ENCODE results near the gene ITGA5.

Gene ITGA5

DNA sequence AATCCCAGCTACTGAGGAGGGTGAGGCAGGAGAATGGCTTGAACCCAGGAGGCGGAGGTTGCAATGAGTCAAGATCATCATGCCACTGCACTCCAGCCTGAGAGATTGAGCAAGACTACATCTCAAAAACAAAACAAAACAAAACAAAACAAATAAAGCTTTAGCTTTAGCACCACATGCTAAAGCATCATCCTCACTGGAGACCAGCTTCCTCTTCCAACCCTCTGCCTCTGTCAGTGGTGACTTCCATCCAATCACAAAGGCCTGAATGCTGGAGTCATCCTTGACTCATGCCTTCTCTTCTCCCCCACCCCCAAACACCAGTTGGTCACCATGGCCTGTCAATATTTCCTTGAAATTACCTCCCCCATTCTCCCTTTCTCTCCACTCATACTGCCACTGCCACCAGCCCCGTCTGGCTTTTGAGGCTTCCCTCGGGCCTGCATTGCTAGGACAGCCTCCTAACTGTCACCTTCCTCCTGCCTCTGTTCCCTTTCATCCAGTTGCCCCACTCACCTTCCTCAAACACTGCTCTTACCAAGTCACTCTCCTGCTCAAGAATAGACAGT lies 35.9 kb downstream of the ITGA5 start:
- TF ChIP-seq CTCF (IDR thresholded peaks at IDR 0.05; ENCODE audit: low read depth, low read length): no peak
- peak; percentile 78 for DNase-seq (ENCODE audit: extremely low read depth, low read depth)

DNA sequence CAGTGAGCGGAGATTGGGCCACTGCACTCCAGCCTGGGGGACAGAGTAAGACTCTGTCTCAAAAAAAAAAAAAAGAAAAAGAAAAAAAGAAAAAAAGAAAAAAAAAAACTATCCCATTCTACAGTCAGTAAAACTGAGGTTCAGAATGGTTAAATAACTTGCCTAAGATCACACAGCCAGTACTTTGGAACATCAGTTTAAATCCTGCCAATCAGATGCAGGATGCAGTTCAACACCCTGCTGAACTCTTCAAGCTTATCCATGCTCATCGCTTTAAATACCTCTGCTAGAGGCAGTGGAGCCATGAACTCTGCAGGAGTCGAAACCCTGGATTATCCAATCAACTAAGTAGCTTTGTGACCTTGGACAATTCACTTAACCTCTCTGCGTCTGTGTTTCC lies 37.9 kb downstream of the ITGA5 start:
- no peak for DNase-seq (ENCODE audit: extremely low read depth, low read depth)
- TF ChIP-seq CTCF (IDR thresholded peaks at IDR 0.05; ENCODE audit: low read depth, low read length): no peak

DNA sequence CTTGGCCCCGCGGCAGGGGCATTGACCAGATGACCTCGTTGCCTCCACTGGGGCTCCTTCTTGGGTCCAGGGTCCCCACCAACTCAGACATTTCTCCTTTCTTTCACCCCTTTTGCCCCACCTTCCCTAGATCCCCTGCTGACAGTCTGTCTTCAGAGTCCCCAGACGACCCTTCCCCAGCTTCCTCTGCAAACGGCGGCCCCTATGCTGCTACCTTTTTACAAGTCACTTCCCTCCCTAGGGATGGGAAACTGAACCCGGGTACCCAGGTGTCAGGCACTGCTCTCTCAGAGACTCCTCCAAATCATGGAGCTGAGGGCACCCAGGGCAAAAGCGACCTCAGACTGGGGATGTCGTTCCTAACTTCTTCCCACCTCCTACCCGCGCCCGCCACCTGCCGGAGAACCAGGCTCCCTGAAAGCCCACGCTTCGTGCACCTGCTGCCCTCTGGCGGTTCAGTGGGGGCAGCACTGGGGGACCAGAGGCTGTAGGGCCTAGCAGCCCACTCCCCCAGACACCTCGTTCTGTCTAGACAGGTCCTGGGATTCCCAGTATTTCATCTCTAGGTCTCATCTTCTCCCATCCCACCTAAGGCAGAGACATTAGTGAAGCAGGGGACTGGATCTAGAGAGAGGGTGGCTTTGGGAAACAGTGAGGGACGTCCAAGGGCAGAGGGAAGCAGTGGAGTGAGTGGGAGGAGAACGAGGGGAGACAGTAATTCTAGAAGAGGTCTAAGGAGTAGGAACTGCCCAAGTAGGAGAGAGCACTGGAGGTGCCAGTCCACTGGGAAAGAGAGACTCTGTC lies 39.5 kb downstream of the ITGA5 start:
- TF ChIP-seq CTCF (IDR thresholded peaks at IDR 0.05; ENCODE audit: low read depth, low read length): no peak; the same call in none of the 2 replicates
- peak; percentile 60 for DNase-seq (ENCODE audit: extremely low read depth, low read depth)

DNA sequence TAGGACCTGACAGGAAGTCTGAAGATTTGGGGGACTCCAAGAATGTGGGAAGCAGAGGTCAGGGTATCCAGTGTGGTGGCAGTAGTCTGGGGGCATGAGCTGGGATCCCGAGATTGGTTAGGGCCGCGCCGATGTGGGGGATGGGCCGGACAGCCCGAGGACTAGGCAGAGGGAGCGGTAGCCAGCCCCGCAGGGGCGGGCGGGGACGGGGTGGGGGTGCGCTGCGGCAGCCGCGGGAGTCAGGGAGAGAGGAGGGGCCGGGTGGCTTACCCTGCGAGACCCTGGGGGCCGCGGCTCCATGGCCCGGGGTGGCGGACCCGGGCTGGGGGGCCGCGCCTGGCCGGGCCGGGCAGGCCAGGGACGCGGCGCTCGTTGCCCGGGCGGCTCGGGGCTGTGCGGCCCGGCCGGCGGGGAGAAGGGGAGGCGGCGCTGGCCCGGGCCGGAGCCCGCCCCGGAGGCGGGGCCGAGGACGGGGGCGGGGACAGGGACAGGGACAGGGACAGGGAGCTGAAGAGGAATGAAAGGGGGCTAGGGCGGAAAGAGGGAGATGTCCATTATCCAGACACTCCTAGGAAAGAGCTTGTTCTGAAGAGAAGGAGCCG lies 40.2 kb downstream of the ITGA5 start:
- no peak for TF ChIP-seq CTCF (IDR thresholded peaks at IDR 0.05; ENCODE audit: low read depth, low read length)
- no peak for DNase-seq (ENCODE audit: extremely low read depth, low read depth)

DNA sequence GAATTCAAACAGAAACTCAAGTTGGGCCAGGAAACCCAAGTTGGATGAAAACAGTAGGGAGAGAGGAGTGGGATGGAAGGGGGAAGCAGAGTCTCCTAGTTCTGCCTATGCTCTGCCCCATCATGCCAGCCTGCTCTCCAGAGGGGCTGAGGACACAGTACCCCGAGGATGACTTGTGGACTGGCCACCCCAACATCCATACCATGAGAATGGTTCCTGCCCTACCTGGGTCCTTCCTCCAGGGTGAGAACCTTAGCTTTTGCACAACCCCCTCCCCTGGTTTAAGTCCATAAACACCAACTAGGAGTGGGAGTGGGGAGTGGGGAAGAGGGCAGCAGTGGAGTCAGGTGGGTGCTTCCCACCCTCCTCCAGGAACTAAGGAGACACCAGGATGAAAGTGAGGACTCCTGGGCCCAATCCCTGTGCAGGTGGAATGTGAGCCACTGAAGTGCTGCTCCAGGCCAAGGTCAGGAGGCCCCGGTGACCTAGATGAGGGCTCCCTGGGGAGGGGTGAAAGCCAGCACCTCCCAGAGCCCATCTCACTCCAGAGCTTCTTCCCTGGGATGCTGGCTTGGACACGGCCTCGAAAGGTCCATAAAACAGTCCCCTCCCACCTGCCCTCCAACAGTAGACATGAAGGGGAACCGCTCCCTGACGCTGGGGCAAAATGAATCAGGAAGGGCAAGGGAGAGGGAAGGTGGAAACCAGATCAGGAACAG lies 41.1 kb downstream of the ITGA5 start:
- no peak for TF ChIP-seq CTCF (IDR thresholded peaks at IDR 0.05; ENCODE audit: low read depth, low read length)
- no peak for DNase-seq (ENCODE audit: extremely low read depth, low read depth)

DNA sequence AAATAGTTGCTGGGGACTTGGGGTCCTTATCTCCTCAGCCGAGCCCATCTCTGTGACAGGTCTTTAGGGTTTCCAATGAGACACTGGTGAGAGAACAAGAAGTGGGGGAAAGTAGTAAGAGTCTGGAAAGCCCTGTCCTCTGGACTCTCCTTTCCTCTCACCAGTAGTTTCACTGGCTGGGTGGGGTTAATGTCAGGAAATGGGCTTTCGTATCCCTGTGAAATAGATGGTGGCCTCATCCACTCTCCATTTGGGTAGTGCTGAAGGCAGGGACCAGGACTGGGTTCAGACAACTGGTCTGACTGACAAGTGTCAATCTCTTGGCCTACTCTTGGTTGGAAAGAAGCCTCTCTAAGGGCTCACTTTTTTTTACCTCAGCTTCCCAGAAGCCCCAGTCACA lies 42.1 kb downstream of the ITGA5 start:
- no peak for TF ChIP-seq CTCF (IDR thresholded peaks at IDR 0.05; ENCODE audit: low read depth, low read length)

More for the DNA sequence above, 42.1 kb downstream of the ITGA5 start:
- DNase-seq (ENCODE audit: extremely low read depth, low read depth): no peak
